Lung (tissue), 12 donors: ENCODE measurements around the gene SIAH3. TPM values are rescaled to one million over a fixed set of nuclear protein-coding genes. Genes with fewer than 3 reads are reported as not detected.

Experiments used
- ATAC-seq: fragments of 200-7000 bp; cut with Tn5 transposase; one replicate; pipeline ENCODE4 v1.9.1; 2020; ENCODE audit warnings: moderate number of reproducible peaks; ENCODE audit not compliant: insufficient read depth, low FRiP score
- DNase-seq, 3 donors: peaks; one replicate each; pipeline ENCODE4 v3.0.0-alpha.2; 2013 to 2017
- H3K27ac ChIP-seq, 2 donors: one replicate each; pipeline ENCODE4 v1.5.1; 2013; ENCODE audit warnings: mild to moderate bottlenecking in 2 of 2, moderate library complexity in 2 of 2, control low read depth in 1 of 2, inconsistent platforms in 1 of 2, low read depth in 1 of 2, low read length in 1 of 2
- H3K27me3 ChIP-seq, 3 donors: one replicate each; pipeline ENCODE4 v1.5.1; 2013; ENCODE audit warnings: low read length in 2 of 3; ENCODE audit not compliant: control insufficient read depth in 3 of 3, insufficient read depth in 3 of 3
- H3K36me3 ChIP-seq, 4 donors: one replicate each; pipeline ENCODE4 v1.5.1; 2013; ENCODE audit warnings: low read length in 4 of 4, mild to moderate bottlenecking in 1 of 4, moderate library complexity in 1 of 4; ENCODE audit not compliant: control insufficient read depth in 4 of 4, insufficient read depth in 4 of 4
- H3K4me1 ChIP-seq, 5 donors: one replicate each; pipeline ENCODE4 v1.5.1; 2013; ENCODE audit warnings: low read length in 5 of 5, mild to moderate bottlenecking in 2 of 5, moderate library complexity in 1 of 5; ENCODE audit not compliant: control insufficient read depth in 5 of 5, insufficient read depth in 5 of 5
- H3K4me3 ChIP-seq: one replicate; pipeline ENCODE4 v1.5.1; 2013; ENCODE audit warnings: mild to moderate bottlenecking, control low read depth, moderate library complexity
- H3K9ac ChIP-seq, 2 donors: one replicate each; pipeline ENCODE4 v1.5.1; 2013; ENCODE audit warnings: low read length in 2 of 2, control low read depth in 1 of 2; ENCODE audit not compliant: insufficient read depth in 1 of 2
- H3K9me3 ChIP-seq, 4 donors: one replicate each; pipeline ENCODE4 v1.5.1; 2013; ENCODE audit warnings: low read length in 3 of 4, mild to moderate bottlenecking in 1 of 4, moderate library complexity in 1 of 4; ENCODE audit not compliant: control insufficient read depth in 4 of 4, insufficient read depth in 3 of 4
- WGBS, 2 donors: extraction: QIAGEN DNeasy Blood & Tissue Kit; methylation state at CpG; one replicate each; pipeline ENCODE4 v1.1.7; 2013; 5-methylcytosine and 5-hydroxymethylcytosine counted together
- polyA plus RNA-seq, 2 donors: library from polyadenylated mRNA; stranded (reverse); fragments of 200-250 nt; gene quantifications; one replicate each; pipeline ENCODE4 v1.2.1, GENCODE V29; 2013
- total RNA-seq, 2 donors: library from RNA; depleted of rRNA in 1 of 2; stranded (reverse); fragments of >200 nt in 1 of 2; gene quantifications; one replicate each; pipeline ENCODE4 v1.2.1, GENCODE V29; 2014 to 2021
- TF ChIP-seq, protein P1 (sequence below): IDR thresholded peaks from 2 replicates; pipeline ENCODE4 v1.5.1; 2012; ENCODE audit warnings: mild to moderate bottlenecking; ENCODE audit errors: control extremely low read depth, extremely low read depth
- donor health status: control.
- donor health status: control.
- donor health status: Bipolar disorder and iron deficiency.
- donor health status: healthy.
- donor health status: DM: yes; HTN: yes; CAD: no.

The SIAH3 gene
- total and polyA plus RNA-seq, 4 donors, result 0.03 to 0.31 (median 0.05) TPM

DNA sequence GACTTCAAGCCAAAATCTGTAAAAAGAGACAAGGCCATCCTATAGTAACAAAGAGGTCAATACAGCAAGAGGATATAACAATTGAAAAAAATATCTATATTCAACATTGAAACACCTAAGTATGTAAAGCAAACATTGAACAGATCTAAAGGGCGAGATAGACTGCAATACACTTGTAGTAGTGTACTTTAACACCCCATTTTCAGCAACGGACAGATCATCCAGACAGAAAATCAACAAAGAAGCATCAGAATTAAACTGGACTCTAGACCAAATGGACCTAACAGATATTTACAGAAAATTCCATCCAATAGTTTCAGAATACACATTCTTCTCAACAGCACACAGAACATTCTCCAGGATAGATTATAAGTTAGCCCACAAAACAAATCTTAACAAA is 28.7 kb upstream of the SIAH3 start:
- H3K4me3 ChIP-seq, result no peak overlapping the region
- DNase-seq (no peak), ATAC-seq (no peak)
- no peak overlapping the region for H3K27ac ChIP-seq
- H3K27me3 ChIP-seq, result peaks cover 0 to 2% (median 0%) of the 10 kb centered on the region in 3 donors
- H3K9me3 ChIP-seq, result no peaks in the 10 kb centered on the region
- peaks cover 0 to 2% (median 0%) of the 10 kb centered on the region in 4 donors for H3K36me3 ChIP-seq
- H3K4me1 ChIP-seq, result no peaks in the 10 kb centered on the region
- TF ChIP-seq, protein P1, sequence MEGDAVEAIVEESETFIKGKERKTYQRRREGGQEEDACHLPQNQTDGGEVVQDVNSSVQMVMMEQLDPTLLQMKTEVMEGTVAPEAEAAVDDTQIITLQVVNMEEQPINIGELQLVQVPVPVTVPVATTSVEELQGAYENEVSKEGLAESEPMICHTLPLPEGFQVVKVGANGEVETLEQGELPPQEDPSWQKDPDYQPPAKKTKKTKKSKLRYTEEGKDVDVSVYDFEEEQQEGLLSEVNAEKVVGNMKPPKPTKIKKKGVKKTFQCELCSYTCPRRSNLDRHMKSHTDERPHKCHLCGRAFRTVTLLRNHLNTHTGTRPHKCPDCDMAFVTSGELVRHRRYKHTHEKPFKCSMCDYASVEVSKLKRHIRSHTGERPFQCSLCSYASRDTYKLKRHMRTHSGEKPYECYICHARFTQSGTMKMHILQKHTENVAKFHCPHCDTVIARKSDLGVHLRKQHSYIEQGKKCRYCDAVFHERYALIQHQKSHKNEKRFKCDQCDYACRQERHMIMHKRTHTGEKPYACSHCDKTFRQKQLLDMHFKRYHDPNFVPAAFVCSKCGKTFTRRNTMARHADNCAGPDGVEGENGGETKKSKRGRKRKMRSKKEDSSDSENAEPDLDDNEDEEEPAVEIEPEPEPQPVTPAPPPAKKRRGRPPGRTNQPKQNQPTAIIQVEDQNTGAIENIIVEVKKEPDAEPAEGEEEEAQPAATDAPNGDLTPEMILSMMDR, result no peak
- no peak overlapping the region for H3K9ac ChIP-seq
- WGBS, 2 donors, result 83 to 95% methylated on average over 2 of the region's 2 CpGs

DNA sequence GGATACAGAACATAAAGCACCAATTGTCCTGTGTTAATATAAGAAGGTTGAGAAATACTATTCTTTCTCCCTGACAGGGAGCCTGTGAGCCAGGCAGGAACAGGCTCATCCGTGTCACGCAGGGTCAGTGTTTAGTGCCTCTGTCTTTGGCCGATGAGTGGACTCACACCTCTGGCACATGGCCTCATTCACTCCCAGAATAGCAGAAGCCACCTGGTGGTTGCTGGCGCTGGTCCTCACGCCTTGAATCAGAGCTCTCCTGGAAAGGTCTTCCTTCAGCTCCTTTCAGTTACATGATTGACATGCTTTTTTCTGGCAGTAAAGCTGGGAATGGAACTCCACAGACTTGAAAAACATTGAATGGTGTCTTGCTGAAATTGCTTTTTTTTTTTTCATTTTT is 28.1 kb upstream of the SIAH3 start:
- H3K27ac ChIP-seq, result no peak overlapping the region
- H3K27me3 ChIP-seq, result peaks cover 0 to 2% (median 0%) of the 10 kb centered on the region in 3 donors
- H3K9me3 ChIP-seq, result no peaks in the 10 kb centered on the region
- ATAC-seq (no peak), DNase-seq (no peak)
- no peaks in the 10 kb centered on the region for H3K4me1 ChIP-seq
- peaks cover 0 to 2% (median 0%) of the 10 kb centered on the region in 4 donors for H3K36me3 ChIP-seq
- H3K9ac ChIP-seq, result no peak overlapping the region
- 44 to 48% methylated on average over 5 of the region's 5 CpGs for WGBS, 2 donors
- H3K4me3 ChIP-seq, result no peak overlapping the region
- TF ChIP-seq, protein P1, result no peak

DNA sequence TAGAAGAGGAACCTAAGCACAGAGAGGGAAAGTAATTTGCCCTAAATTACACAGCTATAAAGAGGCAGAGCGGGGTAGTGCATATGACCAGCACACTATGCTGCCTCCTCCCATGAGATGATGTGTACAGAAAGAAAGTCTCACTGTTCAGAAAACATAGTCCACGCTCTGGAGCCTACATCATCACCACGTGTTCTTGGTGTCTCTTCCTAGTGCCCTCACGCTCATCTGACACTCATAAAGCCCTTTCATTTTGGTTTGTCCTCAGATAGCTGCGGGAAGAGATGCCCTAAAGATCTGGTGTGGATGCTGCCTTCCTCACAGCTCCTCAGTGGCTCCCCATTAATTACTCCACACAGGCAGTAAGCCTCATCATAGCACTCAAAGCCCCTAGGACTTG is 27.4 kb upstream of the SIAH3 start:
- Histone ChIP-seq H3K4me1 (no peaks in the 10 kb centered on the region), H3K36me3 (peaks cover 0 to 2% (median 0%) of the 10 kb centered on the region in 4 donors), H3K27me3 (peaks cover 0 to 2% (median 0%) of the 10 kb centered on the region in 3 donors), H3K9ac (no peak overlapping the region), H3K4me3 (no peak overlapping the region), H3K9me3 (no peaks in the 10 kb centered on the region), H3K27ac (no peak overlapping the region)
- 95 to 97% methylated on average over 5 of the region's 5 CpGs for WGBS, 2 donors
- TF ChIP-seq, protein P1, result no peak
- DNase-seq (no peak), ATAC-seq (no peak)

DNA sequence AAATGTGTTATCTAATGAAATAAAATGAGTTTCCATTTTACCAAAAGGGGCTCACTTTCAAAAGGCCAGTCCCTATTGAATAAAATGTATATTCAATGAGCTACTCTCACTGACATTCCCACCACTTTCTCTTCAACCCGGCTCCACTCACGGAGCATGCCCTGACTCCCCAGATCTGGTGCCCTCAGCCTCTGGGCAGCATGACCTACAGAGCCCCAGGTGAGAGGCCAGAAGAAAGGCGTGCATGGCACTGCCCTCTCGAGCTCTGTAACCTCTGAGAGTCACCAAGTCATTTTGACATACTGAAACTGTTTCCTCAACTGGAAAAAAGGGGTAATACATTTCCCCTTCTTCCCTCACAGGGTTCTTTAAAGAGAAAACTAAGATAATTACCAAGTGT is 25.2 kb upstream of the SIAH3 start:
- no peak for ATAC-seq
- H3K9ac ChIP-seq, result no peak overlapping the region
- H3K27ac ChIP-seq, result no peak overlapping the region
- TF ChIP-seq, protein P1, result no peak
- no peak for DNase-seq
- no peaks in the 10 kb centered on the region for H3K9me3 ChIP-seq
- no peaks in the 10 kb centered on the region for H3K4me1 ChIP-seq
- H3K4me3 ChIP-seq, result no peak overlapping the region
- peaks cover 0 to 2% (median 0%) of the 10 kb centered on the region in 4 donors for H3K36me3 ChIP-seq
- H3K27me3 ChIP-seq, result peaks cover 0 to 2% (median 0%) of the 10 kb centered on the region in 3 donors
- WGBS, 2 donors, result 84 to 88% methylated on average over 4 of the region's 4 CpGs
